Activated CD8-positive, alpha-beta memory T cell treated with anti-CD3 and anti-CD28 coated beads, Interleukin-2, amount 50 U/mL, for 24 hours (primary cell): ENCODE results near the gene BMAL1.

Experiments
- DNase-seq: peaks from one replicate; pipeline ENCODE4 v3.0.0-alpha.2; 2020; ENCODE audit errors: extremely low read depth

Gene BMAL1

GRCh38 chr11:13261591-13262061 is 16.0 kb upstream of the BMAL1 start:
- DNase-seq: no peak

GRCh38 chr11:13262096-13262495 is 15.5 kb upstream of the BMAL1 start:
- no peak for DNase-seq

GRCh38 chr11:13268791-13269190 is 8.8 kb upstream of the BMAL1 start:
- no peak for DNase-seq

GRCh38 chr11:13269775-13270174 is 7.8 kb upstream of the BMAL1 start:
- DNase-seq: no peak

- DNase-seq: no peak
These were observed 6.4 kb upstream of the BMAL1 start for GRCh38 chr11:13271060-13271693.

GRCh38 chr11:13276454-13276831 is 1.1 kb upstream of the BMAL1 start:
- DNase-seq: no peak

- DNase-seq: peak; percentile 88
These were observed 490 bp upstream of the BMAL1 start for GRCh38 chr11:13276832-13277767.

- no peak for DNase-seq
These were observed 1.3 kb downstream of the BMAL1 start for GRCh38 chr11:13278609-13279486.

GRCh38 chr11:13279487-13279834 is 1.9 kb downstream of the BMAL1 start:
- DNase-seq: no peak

GRCh38 chr11:13280092-13280722 is 2.6 kb downstream of the BMAL1 start:
- DNase-seq: no peak

GRCh38 chr11:13280777-13281176 is 3.2 kb downstream of the BMAL1 start:
- no peak for DNase-seq

GRCh38 chr11:13283636-13284035 is 6.0 kb downstream of the BMAL1 start:
- no peak for DNase-seq

- no peak for DNase-seq
These were observed 7.4 kb downstream of the BMAL1 start for GRCh38 chr11:13284776-13285588.

GRCh38 chr11:13286279-13286821 is 8.8 kb downstream of the BMAL1 start:
- no peak for DNase-seq

- DNase-seq: no peak
These were observed 9.4 kb downstream of the BMAL1 start for GRCh38 chr11:13287036-13287435.

- DNase-seq: no peak
These were observed 10.1 kb downstream of the BMAL1 start for GRCh38 chr11:13287681-13288080.

- no peak for DNase-seq
These were observed 10.9 kb downstream of the BMAL1 start for GRCh38 chr11:13288375-13289029.

GRCh38 chr11:13289081-13289480 is 11.5 kb downstream of the BMAL1 start:
- DNase-seq: no peak

GRCh38 chr11:13290221-13290980 is 12.8 kb downstream of the BMAL1 start:
- DNase-seq: no peak
